HCT116 (cell line): Measurements from ENCODE around the gene TCOF1. TPM values are rescaled to one million over a fixed set of nuclear protein-coding genes. Genes with fewer than 3 reads are reported as not detected.

Experiments used
- ATAC-seq: fragments of 200-7000 bp; cut with Tn5 transposase; 2 replicates; pipeline ENCODE4 v1.9.1; 2020; ENCODE audit warnings: mild to moderate bottlenecking, moderate library complexity
- BruUV-seq: library from RNA; stranded (reverse); fragments of 400-500 nt; replicated peaks from 2 replicates; lab custom pipeline; 2021; lab: Mats Ljungman, UMichigan
- CTCF ChIA-PET: fragments of 300-600 bp; sonication (Branson Sonifier 250); formaldehyde crosslinking; loops from one replicate; lab custom pipeline; 2021; ENCODE audit warnings: antibody characterized with exemption; lab: Charles Lee
- POLR2A ChIA-PET: fragments of 300-600, 350-600 bp; sonication (Branson Sonifier 250); formaldehyde crosslinking; loops from one replicate; lab custom pipeline; 2021; ENCODE audit warnings: antibody characterized with exemption; lab: Charles Lee
- RAD21 ChIA-PET, 2 experiments: fragments of 300-600 bp; sonication (Branson Sonifier 250); formaldehyde crosslinking; loops; one replicate each; lab custom pipeline; 2023; ENCODE audit warnings: low total read pairs in 2 of 2; ENCODE audit not compliant: uncharacterized antibody in 2 of 2, unreplicated experiment in 2 of 2, low non-redundant PET in 1 of 2; lab: Charles Lee
- DNase-seq: peaks from one replicate; pipeline ENCODE4 v3.0.0-alpha.2; 2010; ENCODE audit warnings: low read depth, low spot score
- H2AFZ ChIP-seq: fragments of 200-600 bp; shearing (Covaris generic), sonication (generic); 2 replicates; pipeline ENCODE4 v1.6.1; 2017; ENCODE audit warnings: low read depth, mixed run types, mixed read lengths, antibody characterized with exemption, low read length; ENCODE audit not compliant: poor library complexity, severe bottlenecking
- H3K27ac ChIP-seq: 2 replicates; pipeline ENCODE4 v1.5.1; 2012; ENCODE audit warnings: low read depth, low read length
- H3K27me3 ChIP-seq: fragments of 200-600 bp; sonication (generic); 2 replicates; pipeline ENCODE4 v1.6.1; 2016; ENCODE audit warnings: mixed run types, low read length, mixed read lengths; ENCODE audit not compliant: insufficient read depth
- H3K36me3 ChIP-seq, 2 experiments: fragments of 200-500 bp in 1 of 2; fragments of 200-600 bp in 1 of 2; sonication (Bioruptor generic) in 1 of 2; sonication (generic) in 1 of 2; 2 replicates each; pipeline versions ENCODE4 v1.5.1 to v1.6.1; 2014 to 2016; ENCODE audit warnings: low read length in 2 of 2, inconsistent platforms in 1 of 2, mixed read lengths in 1 of 2, mixed run types in 1 of 2; ENCODE audit not compliant: insufficient read depth in 2 of 2, control insufficient read depth in 1 of 2
- H3K4me1 ChIP-seq, 2 experiments: fragments of 200-600 bp in 1 of 2; sonication (generic) in 1 of 2; 2 replicates each; pipeline versions ENCODE4 v1.5.1 to v1.6.1; 2012 to 2017; ENCODE audit warnings: low read length in 2 of 2, inconsistent platforms in 1 of 2, mild to moderate bottlenecking in 1 of 2, mixed read lengths in 1 of 2, mixed run types in 1 of 2, moderate library complexity in 1 of 2; ENCODE audit not compliant: insufficient read depth in 2 of 2, control insufficient read depth in 1 of 2
- H3K4me2 ChIP-seq: fragments of 200-600 bp; sonication (generic); 2 replicates; pipeline ENCODE4 v1.6.1; 2017; ENCODE audit warnings: mixed run types, low read length, mixed read lengths
- H3K4me3 ChIP-seq, 2 experiments: fragments of 200-600 bp in 1 of 2; sonication (generic) in 1 of 2; replicated peaks in 1 of 2; 2 replicates each; pipeline ENCODE4 v1.5.1; 2011 to 2016; ENCODE audit warnings: low read length in 2 of 2, control low read depth in 1 of 2, low read depth in 1 of 2, mild to moderate bottlenecking in 1 of 2, mixed read lengths in 1 of 2, mixed run types in 1 of 2
- H3K79me2 ChIP-seq: fragments of 200-600 bp; sonication (generic); 2 replicates; pipeline ENCODE4 v1.6.1; 2017; ENCODE audit warnings: mild to moderate bottlenecking, mixed run types, low read length, moderate library complexity, mixed read lengths; ENCODE audit not compliant: insufficient read depth
- H3K9ac ChIP-seq: fragments of 200-600 bp; sonication (generic); 2 replicates; pipeline ENCODE4 v1.6.1; 2016; ENCODE audit warnings: low read length, mixed read lengths
- H3K9me2 ChIP-seq: fragments of 200-600 bp; sonication (generic), shearing (Covaris generic); 2 replicates; pipeline ENCODE4 v1.6.1; 2017; ENCODE audit warnings: mixed run types, mild to moderate bottlenecking, moderate library complexity; ENCODE audit not compliant: insufficient read depth
- H3K9me3 ChIP-seq, 2 experiments: fragments of 200-500 bp in 1 of 2; fragments of 200-600 bp in 1 of 2; sonication (Bioruptor generic) in 1 of 2; sonication (generic) in 1 of 2; 2 replicates each; pipeline ENCODE4 v1.6.1; 2014 to 2017; ENCODE audit warnings: low read length in 2 of 2, mixed read lengths in 2 of 2, inconsistent platforms in 1 of 2, low read depth in 1 of 2, mild to moderate bottlenecking in 1 of 2, mixed run types in 1 of 2, moderate library complexity in 1 of 2; ENCODE audit not compliant: control insufficient read depth in 1 of 2, insufficient read depth in 1 of 2
- H4K20me1 ChIP-seq: fragments of 200-600 bp; sonication (generic), shearing (Covaris generic); 2 replicates; pipeline ENCODE4 v1.6.1; 2017; ENCODE audit warnings: mixed run types, mild to moderate bottlenecking, moderate library complexity; ENCODE audit not compliant: insufficient read depth
- ATF3 ChIP-seq: IDR thresholded peaks from 2 replicates; pipeline ENCODE4 v1.6.1; 2012
- CBX3 ChIP-seq: IDR thresholded peaks from 2 replicates; pipeline ENCODE4 v1.6.1; 2012; ENCODE audit warnings: low read depth
- CEBPB ChIP-seq: IDR thresholded peaks from 2 replicates; pipeline ENCODE4 v1.6.1; 2012; ENCODE audit warnings: low read depth
- EGR1 ChIP-seq: IDR thresholded peaks from 2 replicates; pipeline ENCODE4 v1.6.1; 2012; ENCODE audit warnings: low read depth
- ELF1 ChIP-seq: IDR thresholded peaks from 2 replicates; pipeline ENCODE4 v1.6.1; 2012; ENCODE audit warnings: low read depth, borderline replicate concordance
- EZH2phosphoT487 ChIP-seq: fragments of 200-600 bp; IDR thresholded peaks from 2 replicates; pipeline ENCODE4 v1.6.1; 2018; ENCODE audit warnings: antibody characterized with exemption, borderline replicate concordance
- FOSL1 ChIP-seq: IDR thresholded peaks from 2 replicates; pipeline ENCODE4 v1.6.1; 2012; ENCODE audit warnings: low read depth
- JUND ChIP-seq: IDR thresholded peaks from 2 replicates; pipeline ENCODE4 v1.6.1; 2012
- MAX ChIP-seq: IDR thresholded peaks from 2 replicates; pipeline ENCODE4 v1.6.1; 2012
- POLR2AphosphoS5 ChIP-seq: IDR thresholded peaks from 2 replicates; pipeline ENCODE4 v1.6.1; 2011; ENCODE audit warnings: mild to moderate bottlenecking, low read depth, low read length, moderate library complexity
- RAD21 ChIP-seq: IDR thresholded peaks from 2 replicates; pipeline ENCODE4 v1.6.1; 2012; ENCODE audit warnings: low read depth, mild to moderate bottlenecking
- REST ChIP-seq: IDR thresholded peaks from 2 replicates; pipeline ENCODE4 v1.6.1; 2012; ENCODE audit warnings: low read depth
- SP1 ChIP-seq: IDR thresholded peaks from 2 replicates; pipeline ENCODE4 v1.6.1; 2012; ENCODE audit warnings: low read depth
- SRF ChIP-seq: IDR thresholded peaks from 2 replicates; pipeline ENCODE4 v1.6.1; 2012; ENCODE audit warnings: low read depth
- TCF7L2 ChIP-seq: IDR thresholded peaks from 2 replicates; pipeline ENCODE4 v1.7.0; 2011; ENCODE audit warnings: borderline replicate concordance, inconsistent platforms; ENCODE audit not compliant: insufficient read depth, insufficient read length; ENCODE audit errors: extremely low read depth
- ZBTB33 ChIP-seq: IDR thresholded peaks from 2 replicates; pipeline ENCODE4 v1.6.1; 2011; ENCODE audit warnings: mild to moderate bottlenecking, low read length, moderate library complexity; ENCODE audit not compliant: insufficient replicate concordance; ENCODE audit errors: extremely low read depth
- ZFX ChIP-seq: fragments of 450-650 bp; IDR thresholded peaks from 2 replicates; pipeline ENCODE4 v1.6.1; 2017
- ZNF274 ChIP-seq: fragments of 200-500 bp; sonication (Bioruptor generic); IDR thresholded peaks from 2 replicates; pipeline ENCODE4 v1.6.1; 2014; ENCODE audit warnings: mild to moderate bottlenecking, low read depth, low read length, inconsistent platforms
- intact Hi-C: fragments of 100-400 bp; cut with micrococcal nuclease; formaldehyde crosslinking; loops from 2 replicates; pipeline ENCODE4 v1.10.0; 2022
- total RNA-seq: library from RNA; stranded (reverse); gene quantifications from one replicate; pipeline ENCODE4 v1.2.1, GENCODE V29; 2021; ENCODE audit not compliant: unreplicated experiment

TCOF1 gene
- total RNA-seq, 1 experiment from 2014 or later = 94.7 TPM

GRCh38 chr5:150402901-150403342 lies 45.4 kb downstream of the TCOF1 start (continued):
- TF ChIP-seq ZBTB33 = no peak
- TF ChIP-seq, all 23 proteins: peak for 0

- no peak overlapping the region for H3K9ac ChIP-seq
- H3K4me3 ChIP-seq = no peak overlapping the region
These were observed 46.6 kb downstream of the TCOF1 start for GRCh38 chr5:150404121-150404520.

More at GRCh38 chr5:150404121-150404520, 46.6 kb downstream of the TCOF1 start:
- H3K9me3 ChIP-seq = no peaks in the 10 kb centered on the region
- H3K27me3 ChIP-seq = no peaks in the 10 kb centered on the region
- no peak overlapping the region for H3K4me2 ChIP-seq
- DNase-seq = no peak
- ATAC-seq = no peak
- H3K36me3 ChIP-seq = peaks cover 5 to 17% of the 10 kb centered on the region in 2 experiments; a peak in 3 of 4 replicates
- no TSS peak for BruUV-seq
- no peaks in the 10 kb centered on the region for H3K9me2 ChIP-seq
- no peak overlapping the region for H2AFZ ChIP-seq
- ChIA-PET RAD21 (no interaction called here), POLR2A (no interaction called here), CTCF (no interaction called here)
- H3K27ac ChIP-seq = no peak overlapping the region
- no peak for TF ChIP-seq POLR2AphosphoS5
- TF ChIP-seq TCF7L2 = no peak
- no peak for TF ChIP-seq CEBPB
- TF ChIP-seq FOSL1 = no peak
- no peak for TF ChIP-seq SRF
- no peak for TF ChIP-seq ZFX
- TF ChIP-seq EGR1 = no peak
- no peak for TF ChIP-seq ELF1
- no peak for TF ChIP-seq ATF3
- TF ChIP-seq JUND = no peak
- no peak for TF ChIP-seq REST
- TF ChIP-seq CBX3 = no peak
- TF ChIP-seq EZH2phosphoT487 = no peak
- TF ChIP-seq ZNF274 = no peak
- TF ChIP-seq SP1 = no peak
- TF ChIP-seq MAX = no peak
- TF ChIP-seq ZBTB33 = no peak
- no peak for TF ChIP-seq RAD21
- H3K4me1 ChIP-seq = peaks cover 6 to 12% of the 10 kb centered on the region in 2 experiments; a peak in 3 of 4 replicates
- H3K79me2 ChIP-seq = no peaks in the 10 kb centered on the region
- no peaks in the 10 kb centered on the region for H4K20me1 ChIP-seq
- intact Hi-C loops = no loop called here
